GM23338 (cell line): ENCODE measurements around the gene TBX10. TPM values are rescaled to one million over a fixed set of nuclear protein-coding genes. Genes with fewer than 3 reads are reported as not detected.

Experiments
- CREB1 ChIP-seq: fragments of 250-450 bp; sonication (Bioruptor Pico); IDR thresholded peaks from 2 replicates; pipeline ENCODE4 v1.5.0; 2020; ENCODE audit warnings: low read depth, mild to moderate bottlenecking, moderate library complexity
- EZH2phosphoT487 ChIP-seq: fragments of 200-600 bp; sonication (generic); IDR thresholded peaks from one replicate; pipeline ENCODE4 v1.8.1; 2018; ENCODE audit warnings: antibody characterized with exemption; ENCODE audit not compliant: unreplicated experiment
- JUNB ChIP-seq: IDR thresholded peaks from one replicate; pipeline ENCODE4 v1.6.1; 2016; ENCODE audit warnings: antibody characterized with exemption; ENCODE audit not compliant: unreplicated experiment
- NANOG ChIP-seq: IDR thresholded peaks from 2 replicates; pipeline ENCODE4 v1.6.1; 2016; ENCODE audit warnings: antibody characterized with exemption, borderline replicate concordance
- POLR2AphosphoS5 ChIP-seq: IDR thresholded peaks from 2 replicates; pipeline ENCODE4 v1.6.1; 2016; ENCODE audit warnings: antibody characterized with exemption, low read depth
- STAT1 ChIP-seq: IDR thresholded peaks from one replicate; pipeline ENCODE4 v1.6.1; 2016; ENCODE audit warnings: antibody characterized with exemption; ENCODE audit not compliant: unreplicated experiment
- ZNF114 ChIP-seq: fragments of 250-450 bp; sonication (Bioruptor Pico); IDR thresholded peaks from 2 replicates; pipeline ENCODE4 v1.5.0; 2020; ENCODE audit warnings: mild to moderate bottlenecking, moderate library complexity
- ZNF331 ChIP-seq: fragments of 250-450 bp; sonication (Bioruptor Pico); IDR thresholded peaks from 2 replicates; pipeline ENCODE4 v1.5.0; 2020; ENCODE audit warnings: low read depth, mild to moderate bottlenecking, moderate library complexity
- polyA plus RNA-seq: library from polyadenylated mRNA; unstranded; fragments of >200 nt; fragmentation: Nextera tagmentation; extraction: Ambion mirVana; gene quantifications from 2 replicates; pipeline ENCODE4 v1.2.1, GENCODE V29; 2016
- total RNA-seq: library from RNA; depleted of rRNA; stranded (reverse); fragments of >200 nt; shearing (Covaris generic); gene quantifications from 2 replicates; pipeline ENCODE4 v1.2.3, GENCODE V29; 2014
- TF ChIP-seq, protein P1 (sequence below): IDR thresholded peaks from one replicate; pipeline ENCODE4 v1.6.1; 2018; ENCODE audit warnings: antibody characterized with exemption; ENCODE audit not compliant: unreplicated experiment
- TF ChIP-seq, protein P2 (sequence below): fragments of 250-450 bp; sonication (Bioruptor Pico); IDR thresholded peaks from 2 replicates; pipeline ENCODE4 v1.5.0; 2020; ENCODE audit warnings: mild to moderate bottlenecking, moderate library complexity

Gene TBX10
- total and polyA plus RNA-seq, 2 experiments from 2014 or later: 0.10 TPM; not detected in 1

DNA sequence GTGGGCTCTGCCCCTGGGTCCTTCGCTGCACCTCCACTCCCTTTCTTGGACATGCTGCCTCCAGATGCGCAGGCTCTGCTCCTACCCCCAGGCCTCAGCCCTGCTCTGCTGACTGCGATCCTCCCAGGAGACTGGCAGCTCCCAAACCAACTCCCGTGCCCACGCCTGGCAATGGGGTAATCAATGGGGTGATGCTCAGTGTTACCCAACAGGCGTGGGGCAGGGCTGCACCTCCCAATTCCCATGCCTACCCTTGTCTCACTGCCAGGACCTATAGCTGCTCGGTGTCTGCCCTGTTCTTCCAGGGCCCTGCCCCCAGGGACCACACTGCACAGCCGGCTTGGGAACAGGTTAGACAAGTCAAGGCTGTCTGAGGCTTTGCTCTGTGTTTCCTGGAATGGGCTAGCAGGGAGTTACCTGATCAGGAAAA is 34.9 kb upstream of the TBX10 start, which contains the start of gene ALDH3B2 (continued):
- TF ChIP-seq, protein P1, sequence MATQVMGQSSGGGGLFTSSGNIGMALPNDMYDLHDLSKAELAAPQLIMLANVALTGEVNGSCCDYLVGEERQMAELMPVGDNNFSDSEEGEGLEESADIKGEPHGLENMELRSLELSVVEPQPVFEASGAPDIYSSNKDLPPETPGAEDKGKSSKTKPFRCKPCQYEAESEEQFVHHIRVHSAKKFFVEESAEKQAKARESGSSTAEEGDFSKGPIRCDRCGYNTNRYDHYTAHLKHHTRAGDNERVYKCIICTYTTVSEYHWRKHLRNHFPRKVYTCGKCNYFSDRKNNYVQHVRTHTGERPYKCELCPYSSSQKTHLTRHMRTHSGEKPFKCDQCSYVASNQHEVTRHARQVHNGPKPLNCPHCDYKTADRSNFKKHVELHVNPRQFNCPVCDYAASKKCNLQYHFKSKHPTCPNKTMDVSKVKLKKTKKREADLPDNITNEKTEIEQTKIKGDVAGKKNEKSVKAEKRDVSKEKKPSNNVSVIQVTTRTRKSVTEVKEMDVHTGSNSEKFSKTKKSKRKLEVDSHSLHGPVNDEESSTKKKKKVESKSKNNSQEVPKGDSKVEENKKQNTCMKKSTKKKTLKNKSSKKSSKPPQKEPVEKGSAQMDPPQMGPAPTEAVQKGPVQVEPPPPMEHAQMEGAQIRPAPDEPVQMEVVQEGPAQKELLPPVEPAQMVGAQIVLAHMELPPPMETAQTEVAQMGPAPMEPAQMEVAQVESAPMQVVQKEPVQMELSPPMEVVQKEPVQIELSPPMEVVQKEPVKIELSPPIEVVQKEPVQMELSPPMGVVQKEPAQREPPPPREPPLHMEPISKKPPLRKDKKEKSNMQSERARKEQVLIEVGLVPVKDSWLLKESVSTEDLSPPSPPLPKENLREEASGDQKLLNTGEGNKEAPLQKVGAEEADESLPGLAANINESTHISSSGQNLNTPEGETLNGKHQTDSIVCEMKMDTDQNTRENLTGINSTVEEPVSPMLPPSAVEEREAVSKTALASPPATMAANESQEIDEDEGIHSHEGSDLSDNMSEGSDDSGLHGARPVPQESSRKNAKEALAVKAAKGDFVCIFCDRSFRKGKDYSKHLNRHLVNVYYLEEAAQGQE: no peak
- TF ChIP-seq, protein P2, sequence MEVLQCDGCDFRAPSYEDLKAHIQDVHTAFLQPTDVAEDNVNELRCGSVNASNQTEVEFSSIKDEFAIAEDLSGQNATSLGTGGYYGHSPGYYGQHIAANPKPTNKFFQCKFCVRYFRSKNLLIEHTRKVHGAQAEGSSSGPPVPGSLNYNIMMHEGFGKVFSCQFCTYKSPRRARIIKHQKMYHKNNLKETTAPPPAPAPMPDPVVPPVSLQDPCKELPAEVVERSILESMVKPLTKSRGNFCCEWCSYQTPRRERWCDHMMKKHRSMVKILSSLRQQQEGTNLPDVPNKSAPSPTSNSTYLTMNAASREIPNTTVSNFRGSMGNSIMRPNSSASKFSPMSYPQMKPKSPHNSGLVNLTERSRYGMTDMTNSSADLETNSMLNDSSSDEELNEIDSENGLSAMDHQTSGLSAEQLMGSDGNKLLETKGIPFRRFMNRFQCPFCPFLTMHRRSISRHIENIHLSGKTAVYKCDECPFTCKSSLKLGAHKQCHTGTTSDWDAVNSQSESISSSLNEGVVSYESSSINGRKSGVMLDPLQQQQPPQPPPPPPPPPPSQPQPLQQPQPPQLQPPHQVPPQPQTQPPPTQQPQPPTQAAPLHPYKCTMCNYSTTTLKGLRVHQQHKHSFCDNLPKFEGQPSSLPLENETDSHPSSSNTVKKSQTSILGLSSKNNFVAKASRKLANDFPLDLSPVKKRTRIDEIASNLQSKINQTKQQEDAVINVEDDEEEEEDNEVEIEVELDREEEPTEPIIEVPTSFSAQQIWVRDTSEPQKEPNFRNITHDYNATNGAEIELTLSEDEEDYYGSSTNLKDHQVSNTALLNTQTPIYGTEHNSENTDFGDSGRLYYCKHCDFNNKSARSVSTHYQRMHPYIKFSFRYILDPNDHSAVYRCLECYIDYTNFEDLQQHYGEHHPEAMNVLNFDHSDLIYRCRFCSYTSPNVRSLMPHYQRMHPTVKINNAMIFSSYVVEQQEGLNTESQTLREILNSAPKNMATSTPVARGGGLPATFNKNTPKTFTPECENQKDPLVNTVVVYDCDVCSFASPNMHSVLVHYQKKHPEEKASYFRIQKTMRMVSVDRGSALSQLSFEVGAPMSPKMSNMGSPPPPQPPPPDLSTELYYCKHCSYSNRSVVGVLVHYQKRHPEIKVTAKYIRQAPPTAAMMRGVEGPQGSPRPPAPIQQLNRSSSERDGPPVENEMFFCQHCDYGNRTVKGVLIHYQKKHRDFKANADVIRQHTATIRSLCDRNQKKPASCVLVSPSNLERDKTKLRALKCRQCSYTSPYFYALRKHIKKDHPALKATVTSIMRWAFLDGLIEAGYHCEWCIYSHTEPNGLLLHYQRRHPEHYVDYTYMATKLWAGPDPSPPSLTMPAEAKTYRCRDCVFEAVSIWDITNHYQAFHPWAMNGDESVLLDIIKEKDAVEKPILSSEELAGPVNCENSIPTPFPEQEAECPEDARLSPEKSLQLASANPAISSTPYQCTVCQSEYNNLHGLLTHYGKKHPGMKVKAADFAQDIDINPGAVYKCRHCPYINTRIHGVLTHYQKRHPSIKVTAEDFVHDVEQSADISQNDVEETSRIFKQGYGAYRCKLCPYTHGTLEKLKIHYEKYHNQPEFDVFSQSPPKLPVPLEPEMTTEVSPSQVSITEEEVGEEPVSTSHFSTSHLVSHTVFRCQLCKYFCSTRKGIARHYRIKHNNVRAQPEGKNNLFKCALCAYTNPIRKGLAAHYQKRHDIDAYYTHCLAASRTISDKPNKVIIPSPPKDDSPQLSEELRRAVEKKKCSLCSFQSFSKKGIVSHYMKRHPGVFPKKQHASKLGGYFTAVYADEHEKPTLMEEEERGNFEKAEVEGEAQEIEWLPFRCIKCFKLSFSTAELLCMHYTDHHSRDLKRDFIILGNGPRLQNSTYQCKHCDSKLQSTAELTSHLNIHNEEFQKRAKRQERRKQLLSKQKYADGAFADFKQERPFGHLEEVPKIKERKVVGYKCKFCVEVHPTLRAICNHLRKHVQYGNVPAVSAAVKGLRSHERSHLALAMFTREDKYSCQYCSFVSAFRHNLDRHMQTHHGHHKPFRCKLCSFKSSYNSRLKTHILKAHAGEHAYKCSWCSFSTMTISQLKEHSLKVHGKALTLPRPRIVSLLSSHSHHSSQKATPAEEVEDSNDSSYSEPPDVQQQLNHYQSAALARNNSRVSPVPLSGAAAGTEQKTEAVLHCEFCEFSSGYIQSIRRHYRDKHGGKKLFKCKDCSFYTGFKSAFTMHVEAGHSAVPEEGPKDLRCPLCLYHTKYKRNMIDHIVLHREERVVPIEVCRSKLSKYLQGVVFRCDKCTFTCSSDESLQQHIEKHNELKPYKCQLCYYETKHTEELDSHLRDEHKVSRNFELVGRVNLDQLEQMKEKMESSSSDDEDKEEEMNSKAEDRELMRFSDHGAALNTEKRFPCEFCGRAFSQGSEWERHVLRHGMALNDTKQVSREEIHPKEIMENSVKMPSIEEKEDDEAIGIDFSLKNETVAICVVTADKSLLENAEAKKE (CRISPR knock-in tag): no peak
- TF ChIP-seq POLR2AphosphoS5: no peak
- no peak for TF ChIP-seq ZNF331 (CRISPR knock-in tag)
- TF ChIP-seq ZNF114 (CRISPR knock-in tag): no peak
- TF ChIP-seq NANOG: no peak
- no peak for TF ChIP-seq STAT1
- TF ChIP-seq JUNB: no peak
- no peak for TF ChIP-seq EZH2phosphoT487
- no peak for TF ChIP-seq CREB1
